OCI-LY3 (cell line): Measurements from ENCODE around the gene LILRB2.

Source experiments
- H2AFZ ChIP-seq: fragments of 200-600, 300-600 bp; shearing (Covaris generic); 2 replicates; pipeline ENCODE4 v1.6.0; 2014; ENCODE audit warnings: antibody characterized with exemption, low read depth, low read length
- H3K27ac ChIP-seq: fragments of 200-600, 300-600 bp; sonication (generic); 2 replicates; pipeline ENCODE4 v1.5.1; 2014; ENCODE audit warnings: mild to moderate bottlenecking, low read length, moderate library complexity, mixed read lengths
- H3K27me3 ChIP-seq: fragments of 200-600, 300-600 bp; sonication (generic); 2 replicates; pipeline ENCODE4 v1.6.1; 2014; ENCODE audit warnings: low read depth, low read length, mixed read lengths
- H3K36me3 ChIP-seq: fragments of 200-600, 300-600 bp; sonication (generic); replicated peaks from 2 replicates; pipeline ENCODE3; 2014; ENCODE audit warnings: low read depth, low read length, mixed read lengths
- H3K4me1 ChIP-seq: fragments of 300-600, 200-600 bp; sonication (generic); 2 replicates; pipeline ENCODE4 v1.6.1; 2014; ENCODE audit warnings: low read length, mixed read lengths
- H3K4me2 ChIP-seq: fragments of 200-600, 300-600 bp; sonication (generic); 2 replicates; pipeline ENCODE4 v1.6.1; 2014; ENCODE audit warnings: low read length, mixed read lengths
- H3K4me3 ChIP-seq: fragments of 300-600, 200-600 bp; sonication (generic); 2 replicates; pipeline ENCODE4 v1.5.1; 2014; ENCODE audit warnings: antibody characterized with exemption, mild to moderate bottlenecking, low read length, moderate library complexity
- H3K79me2 ChIP-seq: fragments of 300-600, 200-600 bp; shearing (Covaris generic); 2 replicates; pipeline ENCODE4 v1.6.1; 2014; ENCODE audit warnings: mild to moderate bottlenecking, low read length, mixed read lengths
- H3K9ac ChIP-seq: fragments of 300-600, 200-600 bp; shearing (Covaris generic); 2 replicates; pipeline ENCODE4 v1.6.0; 2014; ENCODE audit warnings: mild to moderate bottlenecking, low read length, moderate library complexity
- H3K9me3 ChIP-seq: fragments of 200-600, 300-600 bp; shearing (Covaris generic); 2 replicates; pipeline ENCODE4 v1.6.1; 2014; ENCODE audit warnings: low read length, mixed read lengths; ENCODE audit not compliant: insufficient read depth
- H4K20me1 ChIP-seq: fragments of 200-600, 300-600 bp; sonication (generic); 2 replicates; pipeline ENCODE4 v1.6.1; 2016; ENCODE audit warnings: low read length, mixed read lengths; ENCODE audit not compliant: insufficient read depth
- EZH2phosphoT487 ChIP-seq: fragments of 200-600 bp; shearing (Covaris generic); IDR thresholded peaks from 2 replicates; pipeline ENCODE4 v1.6.1; 2018; ENCODE audit warnings: antibody characterized with exemption, mixed run types, low read depth
- TF ChIP-seq, protein P1 (sequence below): fragments of 200-600, 300-600 bp; sonication (generic); IDR thresholded peaks from 2 replicates; pipeline ENCODE4 v1.5.1; 2014; ENCODE audit warnings: antibody characterized with exemption, low read length, low read depth

The LILRB2 gene

DNA sequence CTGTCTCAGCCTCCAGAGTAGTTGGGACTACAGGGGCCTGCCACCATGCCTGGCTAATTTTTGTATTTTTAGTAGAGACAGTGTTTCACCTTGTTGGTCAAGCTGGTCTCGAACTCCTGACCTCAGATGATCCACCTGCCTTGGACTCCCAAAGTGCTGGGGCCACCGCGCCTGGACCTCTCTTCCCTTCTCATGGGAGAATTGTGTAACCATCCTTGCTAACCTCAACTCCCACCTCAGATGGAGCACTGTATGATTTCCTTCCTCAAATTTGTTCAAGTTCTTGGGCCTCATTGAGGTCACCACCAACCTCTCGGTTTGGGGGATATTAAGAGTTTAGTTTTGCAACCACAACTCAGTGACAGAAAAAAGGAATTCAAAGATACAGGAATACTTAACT, 21.3 kb upstream of the LILRB2 start:
- Histone ChIP-seq H3K4me1 (peaks cover 7% of the 10 kb centered on the region), H3K4me2 (no peak overlapping the region), H3K9me3 (no peaks in the 10 kb centered on the region), H3K36me3 (no peaks in the 10 kb centered on the region), H3K9ac (no peak overlapping the region), H4K20me1 (no peaks in the 10 kb centered on the region), H3K27me3 (peaks cover 62% of the 10 kb centered on the region), H3K27ac (no peak overlapping the region), H3K79me2 (no peaks in the 10 kb centered on the region), H3K4me3 (no peak overlapping the region), H2AFZ (no peak overlapping the region)
- TF ChIP-seq, protein P1, sequence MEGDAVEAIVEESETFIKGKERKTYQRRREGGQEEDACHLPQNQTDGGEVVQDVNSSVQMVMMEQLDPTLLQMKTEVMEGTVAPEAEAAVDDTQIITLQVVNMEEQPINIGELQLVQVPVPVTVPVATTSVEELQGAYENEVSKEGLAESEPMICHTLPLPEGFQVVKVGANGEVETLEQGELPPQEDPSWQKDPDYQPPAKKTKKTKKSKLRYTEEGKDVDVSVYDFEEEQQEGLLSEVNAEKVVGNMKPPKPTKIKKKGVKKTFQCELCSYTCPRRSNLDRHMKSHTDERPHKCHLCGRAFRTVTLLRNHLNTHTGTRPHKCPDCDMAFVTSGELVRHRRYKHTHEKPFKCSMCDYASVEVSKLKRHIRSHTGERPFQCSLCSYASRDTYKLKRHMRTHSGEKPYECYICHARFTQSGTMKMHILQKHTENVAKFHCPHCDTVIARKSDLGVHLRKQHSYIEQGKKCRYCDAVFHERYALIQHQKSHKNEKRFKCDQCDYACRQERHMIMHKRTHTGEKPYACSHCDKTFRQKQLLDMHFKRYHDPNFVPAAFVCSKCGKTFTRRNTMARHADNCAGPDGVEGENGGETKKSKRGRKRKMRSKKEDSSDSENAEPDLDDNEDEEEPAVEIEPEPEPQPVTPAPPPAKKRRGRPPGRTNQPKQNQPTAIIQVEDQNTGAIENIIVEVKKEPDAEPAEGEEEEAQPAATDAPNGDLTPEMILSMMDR, result no peak
- TF ChIP-seq EZH2phosphoT487, result no peak

DNA sequence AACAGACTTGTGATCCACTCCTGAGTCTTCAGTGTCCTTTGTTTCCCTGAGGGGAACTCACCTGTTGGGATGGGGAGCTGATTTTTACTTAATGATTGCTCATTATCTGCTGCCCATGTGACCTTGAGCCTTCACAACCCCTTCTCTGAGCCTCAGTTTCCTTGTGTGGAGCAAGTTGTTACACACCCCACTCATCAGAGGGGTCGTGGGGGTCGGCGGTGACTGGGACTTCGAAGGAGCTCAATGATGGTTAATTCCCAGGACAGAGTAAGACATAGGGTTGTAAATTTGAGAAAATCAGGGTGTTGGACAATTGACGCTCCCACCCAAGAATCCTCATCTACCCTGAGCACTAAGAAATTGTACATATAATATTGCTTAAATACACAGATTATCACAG, 18.6 kb upstream of the LILRB2 start:
- TF ChIP-seq, protein P1, result no peak
- no peak for TF ChIP-seq EZH2phosphoT487
- Histone ChIP-seq H2AFZ (no peak overlapping the region), H3K9ac (no peak overlapping the region), H3K79me2 (no peaks in the 10 kb centered on the region), H3K27me3 (peaks cover 50% of the 10 kb centered on the region), H3K4me3 (no peak overlapping the region), H3K36me3 (no peaks in the 10 kb centered on the region), H3K27ac (no peak overlapping the region), H3K4me2 (no peak overlapping the region), H3K4me1 (peaks cover 7% of the 10 kb centered on the region), H3K9me3 (no peaks in the 10 kb centered on the region), H4K20me1 (no peaks in the 10 kb centered on the region)

DNA sequence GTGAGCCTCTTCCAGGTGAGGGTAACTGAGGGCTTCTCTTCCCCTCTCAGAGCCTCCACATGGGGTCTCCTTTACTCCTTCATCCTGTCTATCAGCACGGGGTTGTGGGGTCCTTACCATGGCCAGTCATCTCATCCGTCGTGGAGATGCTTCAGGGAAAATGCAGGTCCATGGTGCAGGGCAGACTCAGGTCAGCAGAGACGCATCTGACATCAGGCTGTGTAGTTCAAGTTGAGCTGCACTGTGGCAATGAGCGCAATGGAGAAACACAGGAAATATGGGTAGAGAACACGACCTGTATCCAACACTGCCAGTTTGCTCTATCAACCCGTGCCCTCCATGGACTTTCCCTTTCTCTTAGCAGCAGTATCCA, 18.2 kb upstream of the LILRB2 start:
- H3K79me2 ChIP-seq, result no peaks in the 10 kb centered on the region

DNA sequence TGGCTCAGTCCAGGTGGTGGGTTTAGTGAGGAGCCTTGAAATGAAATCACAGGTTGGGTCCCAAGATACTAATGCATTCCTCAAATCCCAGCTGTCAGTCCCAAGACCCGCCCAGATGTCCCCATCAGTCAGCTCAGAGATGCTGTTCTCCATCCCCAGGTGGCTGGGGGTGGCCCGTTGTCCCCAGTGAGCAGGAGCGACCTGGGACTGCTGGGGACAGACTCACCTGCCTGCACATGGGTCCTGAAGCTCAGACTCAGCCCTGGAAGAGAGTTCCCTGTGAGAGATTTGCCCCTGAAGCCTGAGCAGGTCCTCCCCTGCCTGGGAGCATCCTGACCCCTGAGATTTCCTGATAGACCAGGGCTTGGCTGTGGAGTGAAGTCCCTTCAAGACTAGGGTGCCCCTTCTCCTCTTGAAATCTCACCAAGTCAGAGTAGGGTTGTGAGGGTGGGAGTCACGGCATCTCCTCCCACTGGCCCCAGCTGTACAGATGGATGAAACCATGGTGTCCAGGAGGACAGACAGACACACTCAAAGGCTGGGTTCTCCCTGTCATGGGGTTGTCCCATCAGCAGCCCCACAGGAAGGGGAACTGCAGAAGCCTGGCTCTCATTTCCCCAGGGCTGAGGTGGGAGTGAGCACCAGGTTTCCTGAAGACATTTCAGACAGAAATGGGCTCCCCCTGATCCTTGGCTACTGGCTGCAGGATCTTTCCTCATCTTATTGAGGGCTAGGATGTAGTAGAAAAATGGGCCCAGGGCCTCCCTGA, 17.6 kb upstream of the LILRB2 start:
- H3K27me3 ChIP-seq, result peaks cover 55% of the 10 kb centered on the region
- 0 out of 2 replicates have a peak overlapping the region, but pooled peaks have one; percentile 1 for H2AFZ ChIP-seq
- no peaks in the 10 kb centered on the region for H3K36me3 ChIP-seq
- H3K27ac ChIP-seq, result no peak overlapping the region
- H3K79me2 ChIP-seq, result no peaks in the 10 kb centered on the region
- no peaks in the 10 kb centered on the region for H3K9me3 ChIP-seq
- no peak overlapping the region for H3K4me2 ChIP-seq
- TF ChIP-seq, protein P1, result no peak
- H3K4me3 ChIP-seq, result no peak overlapping the region
- H3K9ac ChIP-seq, result no peak overlapping the region
- no peaks in the 10 kb centered on the region for H4K20me1 ChIP-seq
- H3K4me1 ChIP-seq, result peaks cover 7% of the 10 kb centered on the region

More for the DNA sequence above, 18.2 kb upstream of the LILRB2 start:
- H3K27ac ChIP-seq, result no peak overlapping the region
- H3K36me3 ChIP-seq, result no peaks in the 10 kb centered on the region
- TF ChIP-seq, protein P1, result no peak
- TF ChIP-seq EZH2phosphoT487, result no peak
- H3K4me2 ChIP-seq, result no peak overlapping the region
- no peak overlapping the region for H3K4me3 ChIP-seq
- peaks cover 7% of the 10 kb centered on the region for H3K4me1 ChIP-seq
- H3K9ac ChIP-seq, result no peak overlapping the region
- no peaks in the 10 kb centered on the region for H3K9me3 ChIP-seq
- H4K20me1 ChIP-seq, result no peaks in the 10 kb centered on the region
- peaks cover 51% of the 10 kb centered on the region for H3K27me3 ChIP-seq
- H2AFZ ChIP-seq, result 0 out of 2 replicates have a peak overlapping the region, but pooled peaks have one; percentile 1
